Astrocyte (in vitro differentiated cells and primary cell): ENCODE data around the gene PCP4L1. TPM values are rescaled to one million over a fixed set of nuclear protein-coding genes. Genes with fewer than 3 reads are reported as not detected.

ENCODE experiments used
- DNase-seq: peaks from one replicate; pipeline ENCODE4 v3.0.0-alpha.2; 2010; ENCODE audit warnings: low read depth
- FAIRE-seq: peaks from 2 replicates; lab custom pipeline; 2011; peaks lifted over from hg19 to GRCh38; lab: Jason Lieb, UNC
- H2AFZ ChIP-seq: 2 replicates; pipeline ENCODE4 v1.6.0; 2012; ENCODE audit warnings: low read depth, low read length, inconsistent platforms
- H3K27ac ChIP-seq: 2 replicates; pipeline ENCODE4 v1.5.1; 2011; ENCODE audit warnings: low read depth, low read length, inconsistent platforms
- H3K27me3 ChIP-seq: 2 replicates; pipeline ENCODE4 v1.6.0; 2011; ENCODE audit warnings: low read length, inconsistent platforms; ENCODE audit not compliant: insufficient read depth
- H3K36me3 ChIP-seq: 2 replicates; pipeline ENCODE4 v1.5.1; 2011; ENCODE audit warnings: low read length, inconsistent platforms; ENCODE audit not compliant: insufficient read depth
- H3K4me1 ChIP-seq: 2 replicates; pipeline ENCODE4 v1.5.1; 2011; ENCODE audit warnings: low read length, inconsistent platforms; ENCODE audit not compliant: insufficient read depth
- H3K4me2 ChIP-seq: 2 replicates; pipeline ENCODE4 v1.6.0; 2012; ENCODE audit warnings: low read length, inconsistent platforms
- H3K4me3 ChIP-seq: 2 replicates; pipeline ENCODE4 v1.5.1; 2011; ENCODE audit warnings: low read depth, mild to moderate bottlenecking, low read length, inconsistent platforms; ENCODE audit not compliant: insufficient read depth
- H3K79me2 ChIP-seq: 2 replicates; pipeline ENCODE4 v1.6.0; 2012; ENCODE audit warnings: mild to moderate bottlenecking, low read length, inconsistent platforms; ENCODE audit not compliant: insufficient read depth
- H3K9ac ChIP-seq: 2 replicates; pipeline ENCODE4 v1.6.0; 2012; ENCODE audit warnings: mild to moderate bottlenecking, low read length, inconsistent platforms
- H3K9me3 ChIP-seq: 2 replicates; pipeline ENCODE4 v1.5.1; 2012; ENCODE audit warnings: low read depth, mild to moderate bottlenecking, low read length, inconsistent platforms; ENCODE audit not compliant: insufficient read depth
- H4K20me1 ChIP-seq: 2 replicates; pipeline ENCODE4 v1.6.0; 2012; ENCODE audit warnings: low read length, inconsistent platforms; ENCODE audit not compliant: insufficient read depth
- H3K27ac Mint-ChIP-seq: one replicate; pipeline ENCODE4 v1.8.0; 2021; ENCODE audit warnings: mild to moderate bottlenecking, mixed read lengths; ENCODE audit not compliant: unreplicated experiment
- H3K27me3 Mint-ChIP-seq: one replicate; pipeline ENCODE4 v1.8.0; 2021; ENCODE audit warnings: low read depth, mixed read lengths; ENCODE audit not compliant: unreplicated experiment
- H3K36me3 Mint-ChIP-seq: one replicate; pipeline ENCODE4 v1.8.0; 2021; ENCODE audit warnings: low read depth, mixed read lengths; ENCODE audit not compliant: unreplicated experiment
- H3K4me1 Mint-ChIP-seq: one replicate; pipeline ENCODE4 v1.8.0; 2021; ENCODE audit warnings: low read depth, mixed read lengths; ENCODE audit not compliant: unreplicated experiment
- H3K4me3 Mint-ChIP-seq: one replicate; pipeline ENCODE4 v1.8.0; 2021; ENCODE audit warnings: mild to moderate bottlenecking, moderate library complexity, mixed read lengths; ENCODE audit not compliant: unreplicated experiment
- H3K9me3 Mint-ChIP-seq: one replicate; pipeline ENCODE4 v1.8.0; 2021; ENCODE audit warnings: mild to moderate bottlenecking, mixed read lengths; ENCODE audit not compliant: unreplicated experiment
- CTCF ChIP-seq: IDR thresholded peaks from 2 replicates; pipeline ENCODE4 v1.5.1; 2011; ENCODE audit warnings: low read depth, mild to moderate bottlenecking, inconsistent platforms, low read length, moderate library complexity; ENCODE audit not compliant: insufficient read depth
- EZH2 ChIP-seq: IDR thresholded peaks from 2 replicates; pipeline ENCODE4 v1.6.1; 2012; ENCODE audit warnings: mild to moderate bottlenecking, low read length, inconsistent platforms; ENCODE audit not compliant: insufficient read depth
- total RNA-seq: library from RNA; stranded (reverse); gene quantifications from 2 replicates; pipeline ENCODE4 v1.2.1, GENCODE V29; 2021

PCP4L1 gene
- total RNA-seq, 1 donor from 2014 or later = not detected

- Histone ChIP-seq H3K9me3 (no peaks in the 10 kb centered on the region), H3K4me1 (peaks cover 11% of the 10 kb centered on the region), H3K4me2 (peak within 1 kb of the TSS; percentile 95), H3K4me3 (peak within 1 kb of the TSS; percentile 91), H4K20me1 (no peaks in the 10 kb centered on the region), H3K27ac (peak within 1 kb of the TSS; percentile 68), H2AFZ (peak within 1 kb of the TSS; percentile 91), H3K27me3 (no peaks in the 10 kb centered on the region), H3K9ac (peak within 1 kb of the TSS; percentile 93), H3K36me3 (peaks cover 12% of the 10 kb centered on the region), H3K79me2 (peaks cover 8% of the 10 kb centered on the region)
- H3K9me3 Mint-ChIP-seq = no peaks in the 10 kb centered on the region
- peaks cover 11% of the 10 kb centered on the region for H3K27me3 Mint-ChIP-seq
- FAIRE-seq (no peak), DNase-seq (peak; percentile 99)
- TF ChIP-seq EZH2 = no peak
- TF ChIP-seq CTCF = peak; percentile 45
- peaks cover 15% of the 10 kb centered on the region for H3K4me1 Mint-ChIP-seq
- peak within 1 kb of the TSS; percentile 100 for H3K4me3 Mint-ChIP-seq
- peak within 1 kb of the TSS; percentile 98 for H3K27ac Mint-ChIP-seq
- peaks cover 12% of the 10 kb centered on the region for H3K36me3 Mint-ChIP-seq
These were observed 32.8 kb upstream of the PCP4L1 start, which contains the start of gene TOMM40L for GRCh38 chr1:161225534-161226319. TSS of gene TOMM40L (plus strand) at chr1:161226060. CDS start at chr1:161226490, 430 bp downstream.

GRCh38 chr1:161226320-161226711 is 32.2 kb upstream of the PCP4L1 start:
- Histone ChIP-seq H3K79me2 (peaks cover 8% of the 10 kb centered on the region), H2AFZ (peak overlapping the region; percentile 91), H3K4me3 (peak overlapping the region; percentile 91), H3K9ac (peak overlapping the region; percentile 93), H3K27ac (peak overlapping the region; percentile 68), H3K4me2 (peak overlapping the region; percentile 95), H3K36me3 (peaks cover 12% of the 10 kb centered on the region), H3K4me1 (peaks cover 11% of the 10 kb centered on the region), H3K9me3 (no peaks in the 10 kb centered on the region), H3K27me3 (no peaks in the 10 kb centered on the region), H4K20me1 (no peaks in the 10 kb centered on the region)
- H3K4me3 Mint-ChIP-seq = peak overlapping the region; percentile 100
- TF ChIP-seq EZH2 = no peak
- no peak for TF ChIP-seq CTCF
- no peak for FAIRE-seq
- H3K27ac Mint-ChIP-seq = peak overlapping the region; percentile 98
- DNase-seq = no peak
- peaks cover 15% of the 10 kb centered on the region for H3K4me1 Mint-ChIP-seq
- H3K9me3 Mint-ChIP-seq = no peaks in the 10 kb centered on the region
- H3K27me3 Mint-ChIP-seq = peaks cover 11% of the 10 kb centered on the region
- peaks cover 14% of the 10 kb centered on the region for H3K36me3 Mint-ChIP-seq

- FAIRE-seq = no peak
These were observed 31.8 kb upstream of the PCP4L1 start for GRCh38 chr1:161226759-161227158.

More at GRCh38 chr1:161226759-161227158, 31.8 kb upstream of the PCP4L1 start:
- peaks cover 11% of the 10 kb centered on the region for H3K4me1 ChIP-seq
- H3K27ac Mint-ChIP-seq = peak overlapping the region; percentile 81
- H3K4me1 Mint-ChIP-seq = peaks cover 15% of the 10 kb centered on the region
- no peak for DNase-seq
- no peaks in the 10 kb centered on the region for H3K9me3 ChIP-seq
- H3K36me3 Mint-ChIP-seq = peaks cover 14% of the 10 kb centered on the region
- H3K36me3 ChIP-seq = peaks cover 12% of the 10 kb centered on the region
- peaks cover 8% of the 10 kb centered on the region for H3K79me2 ChIP-seq
- H3K9me3 Mint-ChIP-seq = no peaks in the 10 kb centered on the region
- H4K20me1 ChIP-seq = no peaks in the 10 kb centered on the region
- H2AFZ ChIP-seq = peak overlapping the region; percentile 91
- H3K4me2 ChIP-seq = peak overlapping the region; percentile 95
- H3K27me3 ChIP-seq = no peaks in the 10 kb centered on the region
- H3K4me3 Mint-ChIP-seq = peak overlapping the region; percentile 100
- TF ChIP-seq CTCF (no peak), EZH2 (no peak)
- H3K4me3 ChIP-seq = peak overlapping the region; percentile 91
- H3K27me3 Mint-ChIP-seq = peaks cover 11% of the 10 kb centered on the region
- peak overlapping the region; percentile 93 for H3K9ac ChIP-seq
- H3K27ac ChIP-seq = no peak overlapping the region
